GM19238 (cell line): Measurements from ENCODE around the gene SV2C.
"Not testable (repeated sequence)": the region's sequence is repeated elsewhere in the genome, so short reads cannot be mapped to it uniquely, and the experiment has no call there.

ENCODE experiments used
- DNase-seq: peaks from one replicate; pipeline ENCODE4 v3.0.0; 2011; ENCODE audit warnings: low spot score; ENCODE audit not compliant: insufficient read length

SV2C gene

GRCh38 chr5:76199336-76200318 lies 116.4 kb downstream of the SV2C start:
- no peak for DNase-seq

DNA sequence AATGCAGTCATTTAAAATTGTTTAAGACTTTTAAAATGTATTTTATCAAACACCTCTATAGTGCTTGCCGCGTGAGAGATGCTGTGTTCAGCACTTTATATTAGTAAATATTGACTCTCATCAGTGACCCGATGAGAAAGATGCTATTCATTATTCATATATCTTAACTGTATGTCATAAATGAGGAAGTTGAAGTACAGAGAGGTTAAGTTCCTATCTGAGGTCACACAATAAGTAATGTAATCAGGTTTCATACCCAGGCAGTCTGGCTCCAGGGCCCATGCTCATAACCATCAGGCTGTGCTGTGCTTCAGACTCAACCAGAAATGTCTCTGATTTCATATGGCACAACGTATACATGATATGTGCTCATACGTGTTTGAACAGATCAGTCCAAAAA lies 119.0 kb downstream of the SV2C start:
- DNase-seq: no peak

- no peak for DNase-seq
These were observed 121.0 kb downstream of the SV2C start for GRCh38 chr5:76204191-76204590.

DNA sequence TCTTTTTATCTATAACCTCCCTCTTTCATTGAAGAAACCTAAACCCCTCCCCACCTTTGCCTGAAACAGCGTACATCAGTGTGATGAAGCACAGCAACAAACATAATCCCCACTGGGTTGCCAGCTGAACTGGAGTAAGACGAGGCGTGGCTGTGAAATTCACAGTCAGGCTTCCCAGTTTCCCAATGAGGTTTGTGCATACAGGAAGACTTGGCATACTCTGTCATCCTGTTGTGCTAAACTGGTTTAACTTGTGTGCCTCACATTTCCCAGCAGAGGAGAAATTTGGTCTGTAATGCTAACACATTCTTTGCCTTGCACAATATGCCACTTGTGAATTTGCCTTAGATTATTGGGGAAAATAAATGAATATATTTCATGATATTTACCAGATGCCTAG lies 121.5 kb downstream of the SV2C start:
- DNase-seq: no peak

- no peak for DNase-seq
These were observed 123.9 kb downstream of the SV2C start for GRCh38 chr5:76207120-76207519.

DNA sequence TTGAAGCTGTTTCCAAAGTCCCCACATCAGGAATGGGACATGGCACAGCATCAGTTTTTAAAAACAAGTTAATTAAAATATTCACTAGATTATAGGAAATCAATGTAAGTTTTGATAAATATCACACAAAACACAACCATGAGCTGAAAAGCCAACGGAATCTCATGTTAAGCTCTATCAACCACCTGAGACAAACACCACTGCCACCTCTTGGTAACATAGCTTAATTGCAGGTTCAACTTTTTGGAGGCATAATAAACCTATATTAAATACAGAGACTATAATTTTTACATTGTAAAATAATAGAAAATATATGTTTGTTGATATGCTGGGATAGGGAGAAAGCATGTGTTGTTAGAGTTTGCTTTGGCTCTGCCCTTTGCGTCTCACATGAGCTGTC lies 126.1 kb downstream of the SV2C start:
- no peak for DNase-seq

- no peak for DNase-seq
These were observed 127.8 kb downstream of the SV2C start for GRCh38 chr5:76210946-76211345.

- no peak for DNase-seq
These were observed 130.7 kb downstream of the SV2C start for GRCh38 chr5:76213858-76214257.

DNA sequence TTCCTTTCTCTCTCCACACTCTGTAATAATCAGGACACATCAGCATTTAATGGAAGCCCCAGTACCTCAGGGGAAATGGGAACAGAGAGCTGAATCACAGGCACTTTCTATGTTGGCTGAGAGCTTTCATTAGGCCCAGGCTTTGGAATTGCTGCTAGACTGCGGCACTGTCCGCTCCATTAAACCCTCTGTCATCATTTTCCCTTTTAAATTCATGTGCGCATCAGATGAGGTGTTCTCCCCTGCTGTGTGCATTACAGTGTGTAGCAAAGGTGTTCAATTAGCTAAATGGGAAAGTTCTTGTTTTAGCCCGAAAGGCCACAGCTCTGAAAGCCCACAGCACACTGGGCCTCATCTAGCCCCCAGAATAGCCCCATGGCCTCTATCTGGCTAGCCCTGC lies 133.6 kb downstream of the SV2C start:
- no peak for DNase-seq

DNA sequence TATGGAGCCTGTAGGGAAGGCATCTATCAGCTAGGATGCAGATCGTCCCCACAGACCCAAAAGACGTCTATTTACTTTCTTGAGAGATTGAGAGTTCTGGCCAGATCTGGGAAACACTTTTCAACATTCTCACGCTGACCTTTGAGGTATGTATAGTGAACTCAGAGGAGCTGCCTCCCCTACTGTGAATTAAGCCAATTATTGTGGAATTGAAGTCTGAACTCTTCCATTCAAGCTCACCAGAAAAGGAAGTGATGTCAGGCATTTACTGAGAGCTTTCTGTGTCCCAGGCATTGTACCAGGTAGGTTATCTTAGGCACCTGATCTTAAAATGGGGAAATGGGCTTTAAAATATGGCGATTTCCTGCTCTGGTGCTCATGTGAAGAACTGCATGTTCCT lies 136.5 kb downstream of the SV2C start:
- DNase-seq: no peak

DNA sequence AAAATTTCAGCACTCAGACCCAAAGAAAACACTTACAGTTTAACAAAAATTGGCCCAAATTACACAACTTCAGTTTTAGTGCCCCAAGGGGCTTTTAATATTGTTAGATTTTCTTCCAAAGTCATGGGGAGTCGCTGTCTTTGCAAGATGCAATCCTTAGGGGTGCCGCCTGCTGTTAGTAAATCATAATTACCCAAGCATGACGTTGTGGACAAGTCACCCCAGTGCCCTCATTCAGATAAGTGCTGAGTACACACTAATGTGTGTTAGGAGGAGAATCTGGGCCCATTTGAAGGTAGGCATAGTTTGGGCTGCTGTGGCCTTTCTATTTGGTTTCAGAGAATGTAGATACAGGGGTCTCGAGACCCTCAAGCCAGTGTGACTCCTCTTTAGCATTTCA lies 138.1 kb downstream of the SV2C start:
- no peak for DNase-seq

GRCh38 chr5:76222318-76222717 lies 139.1 kb downstream of the SV2C start:
- no peak for DNase-seq

- DNase-seq: no peak
These were observed 140.5 kb downstream of the SV2C start for GRCh38 chr5:76223696-76224095.

GRCh38 chr5:76224898-76225297 lies 141.7 kb downstream of the SV2C start:
- no peak for DNase-seq

DNA sequence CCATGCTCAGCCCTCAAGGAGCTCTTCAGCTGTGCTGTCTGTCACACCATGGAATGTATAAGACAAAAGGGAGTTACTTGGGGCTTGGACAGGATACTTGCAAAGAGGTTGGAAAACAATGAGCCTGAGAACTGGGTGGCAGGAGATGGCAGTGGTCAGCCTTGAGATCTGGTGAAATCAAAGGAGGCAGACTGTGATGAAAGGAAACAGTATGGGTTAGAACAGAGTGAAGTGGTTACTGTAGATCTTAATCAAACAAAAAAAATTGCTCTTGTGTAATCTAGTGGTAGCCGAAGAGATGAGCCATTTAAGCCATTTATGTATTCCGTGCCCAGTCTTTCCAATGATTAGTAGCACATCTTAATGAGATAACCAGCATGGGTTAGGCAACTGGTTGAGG lies 142.2 kb downstream of the SV2C start:
- no peak for DNase-seq

- no peak for DNase-seq
These were observed 146.7 kb downstream of the SV2C start for GRCh38 chr5:76229900-76230299.

DNA sequence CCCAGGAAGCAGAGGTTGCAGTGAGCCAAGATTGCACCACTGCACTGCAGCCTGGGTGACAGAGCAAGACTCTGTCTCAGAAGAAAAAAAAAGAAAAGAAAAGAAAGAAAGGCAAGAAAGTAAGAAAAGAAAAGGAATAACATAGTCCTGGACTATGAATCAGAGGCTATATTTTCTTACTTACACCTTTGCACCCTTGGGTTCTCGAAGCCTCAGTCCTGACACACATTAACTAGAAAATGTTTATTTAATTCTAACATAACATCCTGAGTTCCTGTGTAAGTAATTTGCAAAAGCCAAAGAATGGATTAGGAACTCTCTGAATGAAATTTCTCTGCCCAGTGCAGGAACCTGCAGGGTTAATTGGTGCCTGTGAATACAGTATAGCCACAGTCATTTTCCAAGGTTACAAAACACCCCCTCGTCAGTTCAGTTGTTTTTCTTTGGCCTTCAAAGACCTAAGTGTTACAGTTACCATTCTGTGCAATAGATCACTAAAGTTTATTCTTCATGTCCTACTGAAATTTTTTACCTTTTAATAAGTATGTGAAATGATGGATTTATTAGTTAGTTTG lies 147.6 kb downstream of the SV2C start:
- DNase-seq: no peak

- DNase-seq: no peak
These were observed 151.5 kb downstream of the SV2C start for GRCh38 chr5:76234665-76235064.

DNA sequence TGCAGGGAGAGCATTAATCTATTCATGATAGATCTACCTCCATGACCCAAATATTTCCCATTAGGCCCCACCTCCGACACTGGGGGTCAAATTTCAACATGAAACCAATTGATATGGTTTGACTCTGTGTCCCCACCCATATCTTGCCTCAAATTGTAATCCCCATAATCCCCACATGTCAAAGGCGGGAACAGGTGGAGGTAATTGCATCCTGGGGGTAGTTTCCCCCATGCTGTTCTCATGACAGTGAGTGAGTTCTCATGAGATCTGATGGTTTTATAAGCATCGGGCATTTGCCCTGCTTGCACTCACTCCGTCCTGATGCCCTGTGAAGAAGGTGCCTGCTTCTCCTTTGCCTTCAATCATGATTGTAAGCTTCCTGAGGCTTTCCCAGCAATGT lies 153.5 kb downstream of the SV2C start:
- DNase-seq: no peak

GRCh38 chr5:76240336-76240735 lies 157.2 kb downstream of the SV2C start:
- DNase-seq: no peak

DNA sequence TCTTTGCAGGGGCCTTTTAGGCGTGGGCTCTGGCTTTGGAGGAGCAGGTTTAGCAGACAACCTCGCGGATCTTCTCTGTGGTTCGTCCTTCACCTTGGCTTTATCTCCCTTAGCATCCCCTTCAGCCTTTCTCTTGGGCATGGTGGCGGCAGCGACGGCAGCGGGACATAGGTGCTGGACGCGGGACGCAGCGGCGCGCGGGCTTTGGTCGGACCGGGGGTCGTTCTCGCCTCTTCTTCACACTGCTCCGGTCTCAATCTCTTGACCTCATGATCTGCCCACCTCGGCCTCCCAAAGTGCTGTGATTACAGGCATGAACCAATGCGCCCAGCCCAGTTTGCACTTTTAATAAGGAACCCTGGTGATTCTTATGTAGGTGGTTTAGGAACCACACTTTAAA lies 159.0 kb downstream of the SV2C start:
- not testable (repeated sequence) for DNase-seq

DNA sequence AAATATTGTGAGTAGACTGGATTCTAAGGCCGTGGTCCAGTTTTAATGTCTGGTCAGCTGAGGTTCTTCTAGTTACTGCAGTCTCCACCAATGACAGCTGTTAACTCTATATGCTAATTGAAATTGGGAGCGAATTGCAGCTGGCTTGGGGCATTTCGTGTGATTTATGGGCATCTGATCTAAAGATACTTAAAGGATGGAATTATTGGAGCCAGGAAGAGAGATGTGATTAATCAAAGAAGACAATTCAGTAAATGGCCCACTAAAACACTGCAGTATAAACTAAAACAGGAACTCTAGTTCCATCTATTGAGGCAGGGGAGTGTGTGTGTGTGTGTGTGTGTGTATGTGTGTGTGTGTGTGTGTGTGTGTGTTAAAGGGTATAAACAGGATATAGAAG lies 162.4 kb downstream of the SV2C start:
- no peak for DNase-seq

DNA sequence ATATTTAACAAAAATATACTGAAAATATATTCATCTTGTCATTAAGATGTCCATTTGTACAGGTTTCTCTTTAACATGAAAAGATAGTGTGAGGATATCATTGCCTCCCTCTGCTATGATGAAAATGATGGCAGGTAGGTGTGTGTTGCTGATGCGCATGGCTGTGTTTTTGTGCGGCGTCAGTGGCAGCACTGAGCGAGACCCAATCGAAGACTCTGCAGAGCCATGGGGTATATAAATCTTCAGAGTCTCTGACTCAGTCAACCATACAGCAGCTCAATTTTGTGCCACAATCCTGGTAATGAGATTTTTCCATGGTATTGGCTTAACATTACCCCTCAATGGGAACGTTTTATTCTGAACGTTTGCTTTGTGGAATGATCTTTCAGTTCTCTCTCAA lies 166.4 kb downstream of the SV2C start:
- DNase-seq: no peak
